PC-9 (cell line): ENCODE measurements around the gene CUL1.

ENCODE experiments used
- EZH2 ChIP-seq: fragments of 200-600 bp; sonication (generic); IDR thresholded peaks from 2 replicates; pipeline ENCODE4 v1.8.0; 2017; ENCODE audit warnings: antibody characterized with exemption, low read depth
- TF ChIP-seq, protein P1 (sequence below): fragments of 200-600 bp; sonication (generic); conservative IDR thresholded peaks from 2 replicates; pipeline ENCODE4 v1.6.1; 2017; ENCODE audit warnings: mixed run types, antibody characterized with exemption, mild to moderate bottlenecking, moderate library complexity

DNA sequence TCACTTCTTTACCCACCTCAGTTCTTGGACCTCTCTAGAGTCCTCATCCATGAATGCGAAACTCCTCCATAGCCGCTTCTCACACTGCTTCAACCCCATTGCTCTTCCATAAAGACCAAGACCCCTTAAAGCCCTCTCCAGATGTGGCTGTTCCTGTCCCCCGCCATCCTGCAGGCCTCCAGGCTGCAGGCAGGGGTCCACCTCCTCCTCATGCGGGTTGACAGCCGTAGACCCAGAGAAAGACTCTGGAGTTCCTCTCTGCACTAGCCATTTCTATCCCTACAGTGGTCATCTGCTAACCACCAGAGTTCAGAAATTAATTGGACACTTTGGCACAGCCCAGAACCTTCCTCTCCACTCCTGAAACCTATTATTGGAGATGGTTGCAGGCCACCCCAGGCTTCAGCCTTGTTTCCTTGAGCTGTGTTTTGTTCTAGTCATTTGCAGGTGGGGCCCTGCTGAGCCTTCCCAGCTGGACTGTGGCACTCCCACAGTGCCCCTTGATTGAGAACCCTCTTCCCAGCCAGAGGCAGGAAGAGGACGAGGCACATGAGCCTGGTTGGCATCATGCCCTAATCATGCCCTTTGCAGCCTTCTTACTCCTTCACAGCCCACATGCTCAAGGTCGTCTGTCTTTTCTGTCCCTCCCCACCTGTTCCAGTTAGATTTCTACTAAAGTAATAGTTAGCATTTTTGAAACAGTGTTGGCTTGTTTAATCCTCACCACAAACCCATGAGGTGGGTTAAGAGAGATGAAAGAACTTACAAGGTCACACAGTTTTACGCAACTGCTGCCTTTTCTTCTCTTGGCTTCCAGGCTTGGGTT is 23.9 kb downstream of the CUL1 start:
- TF ChIP-seq, protein P1, sequence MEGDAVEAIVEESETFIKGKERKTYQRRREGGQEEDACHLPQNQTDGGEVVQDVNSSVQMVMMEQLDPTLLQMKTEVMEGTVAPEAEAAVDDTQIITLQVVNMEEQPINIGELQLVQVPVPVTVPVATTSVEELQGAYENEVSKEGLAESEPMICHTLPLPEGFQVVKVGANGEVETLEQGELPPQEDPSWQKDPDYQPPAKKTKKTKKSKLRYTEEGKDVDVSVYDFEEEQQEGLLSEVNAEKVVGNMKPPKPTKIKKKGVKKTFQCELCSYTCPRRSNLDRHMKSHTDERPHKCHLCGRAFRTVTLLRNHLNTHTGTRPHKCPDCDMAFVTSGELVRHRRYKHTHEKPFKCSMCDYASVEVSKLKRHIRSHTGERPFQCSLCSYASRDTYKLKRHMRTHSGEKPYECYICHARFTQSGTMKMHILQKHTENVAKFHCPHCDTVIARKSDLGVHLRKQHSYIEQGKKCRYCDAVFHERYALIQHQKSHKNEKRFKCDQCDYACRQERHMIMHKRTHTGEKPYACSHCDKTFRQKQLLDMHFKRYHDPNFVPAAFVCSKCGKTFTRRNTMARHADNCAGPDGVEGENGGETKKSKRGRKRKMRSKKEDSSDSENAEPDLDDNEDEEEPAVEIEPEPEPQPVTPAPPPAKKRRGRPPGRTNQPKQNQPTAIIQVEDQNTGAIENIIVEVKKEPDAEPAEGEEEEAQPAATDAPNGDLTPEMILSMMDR, result no peak
- no peak for TF ChIP-seq EZH2
